ENCODE data around the gene PTH2R.
"Not testable (repeated sequence)": the region's sequence is repeated elsewhere in the genome, so short reads cannot be mapped to it uniquely, and the experiment has no call there.

- TF ChIP-seq CTCF, POLR2A (IDR thresholded peaks at IDR 0.05): not testable (repeated sequence)
Observed at GRCh38 chr2:208377344-208377860, 29.2 kb upstream of the PTH2R start.
